H1 (cell line): ENCODE results near the gene MROH2A. TPM values are rescaled to one million over a fixed set of nuclear protein-coding genes. Genes with fewer than 3 reads are reported as not detected.
"Not testable (repeated sequence)": the region's sequence is repeated elsewhere in the genome, so short reads cannot be mapped to it uniquely, and the experiment has no call there.

Source experiments
- CTCF ChIA-PET: fragments of 300-600 bp; sonication (Branson Sonifier 250); formaldehyde crosslinking; loops from one replicate; lab custom pipeline; 2021; ENCODE audit not compliant: partially characterized antibody; lab: Charles Lee
- POLR2A ChIA-PET: fragments of 300-600 bp; sonication (Branson Sonifier 250); formaldehyde crosslinking; loops from one replicate; lab custom pipeline; 2021; ENCODE audit warnings: inconsistent platforms; ENCODE audit not compliant: partially characterized antibody; lab: Charles Lee
- DNase-seq, 2 experiments: peaks; one replicate each; pipeline versions ENCODE4 v3.0.0 to v3.0.0-alpha.2; 2010 to 2022; ENCODE audit warnings: low spot score in 2 of 2, low read depth in 1 of 2, mixed read lengths in 1 of 2
- FAIRE-seq: peaks from 2 replicates; lab custom pipeline; 2011; peaks lifted over from hg19 to GRCh38; lab: Jason Lieb, UNC
- H2AFZ ChIP-seq: 2 replicates; pipeline ENCODE4 v1.8.1; 2012; ENCODE audit warnings: low read length, inconsistent platforms
- H2AK5ac ChIP-seq: 2 replicates; pipeline ENCODE4 v1.6.1; 2013; ENCODE audit warnings: low read depth, low read length
- H2BK120ac ChIP-seq: replicated peaks from 2 replicates; pipeline ENCODE3; 2013; ENCODE audit warnings: low read depth, low read length, inconsistent platforms
- H2BK12ac ChIP-seq: 2 replicates; pipeline ENCODE4 v1.6.1; 2013; ENCODE audit warnings: low read depth, low read length
- H2BK15ac ChIP-seq: 2 replicates; pipeline ENCODE4 v1.6.1; 2013; ENCODE audit warnings: low read length
- H2BK20ac ChIP-seq: 2 replicates; pipeline ENCODE4 v1.6.1; 2013; ENCODE audit warnings: low read length
- H2BK5ac ChIP-seq: 2 replicates; pipeline ENCODE4 v1.6.1; 2013; ENCODE audit warnings: low read depth, low read length
- H3K14ac ChIP-seq: 2 replicates; pipeline ENCODE4 v1.6.1; 2013; ENCODE audit warnings: inconsistent platforms; ENCODE audit not compliant: insufficient read length
- H3K18ac ChIP-seq: 2 replicates; pipeline ENCODE4 v1.6.1; 2013; ENCODE audit warnings: low read length; ENCODE audit errors: extremely low read depth
- H3K23ac ChIP-seq: 2 replicates; pipeline ENCODE4 v1.6.1; 2013; ENCODE audit warnings: inconsistent platforms; ENCODE audit not compliant: insufficient read length
- H3K23me2 ChIP-seq: 2 replicates; pipeline ENCODE4 v1.6.1; 2013; ENCODE audit warnings: low read depth, low read length
- H3K27ac ChIP-seq: 2 replicates; pipeline ENCODE4 v1.6.1; 2011; ENCODE audit warnings: low read depth, low read length, inconsistent platforms
- H3K27me3 ChIP-seq, 4 experiments: replicated peaks in 1 of 4; 1 replicate in 1 of 4; 2 replicates in 3 of 4; pipeline versions ENCODE4 v1.6.1 to v1.8.1; 2011 to 2013; ENCODE audit warnings: low read length in 3 of 4, mild to moderate bottlenecking in 3 of 4, inconsistent platforms in 2 of 4, mixed read lengths in 2 of 4, moderate library complexity in 1 of 4; ENCODE audit not compliant: control insufficient read depth in 3 of 4, insufficient read depth in 3 of 4; ENCODE audit errors: extremely low read depth in 1 of 4
- H3K36me3 ChIP-seq, 4 experiments: 2 replicates each; pipeline versions ENCODE4 v1.6.1 to v1.8.1; 2011 to 2013; ENCODE audit warnings: mild to moderate bottlenecking in 4 of 4, low read length in 3 of 4, moderate library complexity in 2 of 4, control low read depth in 1 of 4, inconsistent platforms in 1 of 4; ENCODE audit not compliant: insufficient read depth in 4 of 4, control insufficient read depth in 2 of 4
- H3K4ac ChIP-seq: replicated peaks from 2 replicates; pipeline ENCODE3; 2013; ENCODE audit warnings: low read length, low read depth, mixed read lengths, inconsistent platforms; ENCODE audit not compliant: insufficient read length
- H3K4me1 ChIP-seq, 4 experiments: replicated peaks in 1 of 4; 1 replicate in 1 of 4; 2 replicates in 3 of 4; pipeline versions ENCODE4 v1.6.1 to v1.8.1; 2011 to 2013; ENCODE audit warnings: low read length in 3 of 4, inconsistent platforms in 2 of 4, mixed read lengths in 1 of 4; ENCODE audit not compliant: insufficient read depth in 4 of 4, control insufficient read depth in 3 of 4
- H3K4me2 ChIP-seq, 2 experiments: 2 replicates each; pipeline versions ENCODE4 v1.6.1 to v1.8.1; 2011 to 2013; ENCODE audit warnings: low read depth in 2 of 2, low read length in 2 of 2, control low read depth in 1 of 2, inconsistent platforms in 1 of 2, mild to moderate bottlenecking in 1 of 2; ENCODE audit not compliant: insufficient read depth in 1 of 2
- H3K4me3 ChIP-seq, 4 experiments: fragments of 200-600, 300-600 bp in 1 of 4; sonication (generic), shearing (Covaris generic), sonication (Bioruptor Twin) in 1 of 4; 2 replicates each; pipeline versions ENCODE4 v1.5.1 to v1.8.1; 2011 to 2016; ENCODE audit warnings: low read length in 4 of 4, low read depth in 3 of 4, control low read depth in 2 of 4, inconsistent platforms in 2 of 4, mild to moderate bottlenecking in 2 of 4, mixed read lengths in 1 of 4, moderate library complexity in 1 of 4; ENCODE audit not compliant: insufficient read depth in 2 of 4; ENCODE audit errors: extremely low read depth in 1 of 4
- H3K56ac ChIP-seq: replicated peaks from 2 replicates; pipeline ENCODE3; 2013; ENCODE audit warnings: low read depth, mild to moderate bottlenecking, mixed read lengths, low read length, inconsistent platforms; ENCODE audit not compliant: insufficient read length
- H3K79me1 ChIP-seq: 2 replicates; pipeline ENCODE4 v1.6.1; 2013; ENCODE audit warnings: low read depth, low read length, control low read depth
- H3K79me2 ChIP-seq, 2 experiments: 2 replicates each; pipeline versions ENCODE4 v1.6.1 to v1.8.1; 2012 to 2013; ENCODE audit warnings: low read length in 2 of 2, mild to moderate bottlenecking in 2 of 2, inconsistent platforms in 1 of 2; ENCODE audit not compliant: insufficient read depth in 2 of 2, control insufficient read depth in 1 of 2
- H3K9ac ChIP-seq, 4 experiments: replicated peaks in 1 of 4; 1 replicate in 1 of 4; 2 replicates in 3 of 4; pipeline versions ENCODE4 v1.6.1 to v1.8.1; 2011 to 2013; ENCODE audit warnings: low read depth in 3 of 4, low read length in 3 of 4, control low read depth in 2 of 4, mild to moderate bottlenecking in 2 of 4, moderate library complexity in 2 of 4, inconsistent platforms in 1 of 4; ENCODE audit errors: extremely low read depth in 1 of 4
- H3K9me3 ChIP-seq, 2 experiments: 2 replicates each; pipeline versions ENCODE4 v1.6.1 to v1.8.1; 2012 to 2013; ENCODE audit warnings: mild to moderate bottlenecking in 2 of 2, moderate library complexity in 2 of 2, control low read depth in 1 of 2, inconsistent platforms in 1 of 2, low read depth in 1 of 2, low read length in 1 of 2, mixed read lengths in 1 of 2; ENCODE audit not compliant: insufficient read depth in 2 of 2
- H4K20me1 ChIP-seq, 2 experiments: replicated peaks in 1 of 2; 2 replicates each; pipeline versions ENCODE3 to v1.8.1; 2011 to 2013; ENCODE audit warnings: inconsistent platforms in 2 of 2, low read length in 2 of 2, mild to moderate bottlenecking in 1 of 2; ENCODE audit not compliant: insufficient read depth in 2 of 2, control insufficient read depth in 1 of 2
- H4K5ac ChIP-seq: 2 replicates; pipeline ENCODE4 v1.6.1; 2013; ENCODE audit warnings: low read length, low read depth, mixed read lengths, inconsistent platforms; ENCODE audit not compliant: insufficient read length
- H4K8ac ChIP-seq: 2 replicates; pipeline ENCODE4 v1.8.0; 2013; ENCODE audit warnings: mild to moderate bottlenecking, moderate library complexity, low read length, inconsistent platforms; ENCODE audit not compliant: insufficient read depth; ENCODE audit errors: extremely low read depth
- H4K91ac ChIP-seq: replicated peaks from 2 replicates; pipeline ENCODE3; 2013; ENCODE audit warnings: low read length, mixed read lengths, inconsistent platforms; ENCODE audit not compliant: insufficient read length
- WGBS, 2 experiments: shearing (Covaris generic) in 1 of 2; methylation state at CpG; one replicate each; pipeline versions ENCODE4 v1.1.6 to v1.1.7; 2013 to 2015; ENCODE audit warnings: low lambda C conversion rate in 2 of 2, mixed read lengths in 2 of 2, inconsistent platforms in 1 of 2, low coverage in 1 of 2, missing lambda C conversion rate in 1 of 2; ENCODE audit not compliant: insufficient replicate concordance in 2 of 2, insufficient coverage in 1 of 2, insufficient read length in 1 of 2; ENCODE audit errors: extremely low coverage in 1 of 2, missing lambda C conversion rate in 1 of 2; 5-methylcytosine and 5-hydroxymethylcytosine counted together
- polyA plus RNA-seq, 7 experiments: library from polyadenylated mRNA; depleted of rRNA in 3 of 7; stranded (reverse) in 5 of 7; unstranded in 2 of 7; fragments of >200 nt in 5 of 7; fragments of 200-250 nt in 2 of 7; gene quantifications; 1 replicate in 5 of 7; 2 replicates in 1 of 7; 4 replicates in 1 of 7; pipeline versions ENCODE4 v1.2.1 to v1.2.3, GENCODE V29; 2011 to 2013; ENCODE audit warnings: missing spikeins in 2 of 7, mixed read lengths in 2 of 7
- total RNA-seq: library from RNA; stranded (reverse); fragmentation: NEBNext Ultra II Directional; extraction: Animal tissue kit (Norgen Biotek cat#: 25700); gene quantifications from 2 replicates; pipeline ENCODE4 v1.2.1, GENCODE V29; 2021

Gene MROH2A
- total and polyA plus RNA-seq, 2 of the 8 experiments (the other 6 are each of a cell fraction or from before 2014, with no cell fraction given) = not detected

DNA sequence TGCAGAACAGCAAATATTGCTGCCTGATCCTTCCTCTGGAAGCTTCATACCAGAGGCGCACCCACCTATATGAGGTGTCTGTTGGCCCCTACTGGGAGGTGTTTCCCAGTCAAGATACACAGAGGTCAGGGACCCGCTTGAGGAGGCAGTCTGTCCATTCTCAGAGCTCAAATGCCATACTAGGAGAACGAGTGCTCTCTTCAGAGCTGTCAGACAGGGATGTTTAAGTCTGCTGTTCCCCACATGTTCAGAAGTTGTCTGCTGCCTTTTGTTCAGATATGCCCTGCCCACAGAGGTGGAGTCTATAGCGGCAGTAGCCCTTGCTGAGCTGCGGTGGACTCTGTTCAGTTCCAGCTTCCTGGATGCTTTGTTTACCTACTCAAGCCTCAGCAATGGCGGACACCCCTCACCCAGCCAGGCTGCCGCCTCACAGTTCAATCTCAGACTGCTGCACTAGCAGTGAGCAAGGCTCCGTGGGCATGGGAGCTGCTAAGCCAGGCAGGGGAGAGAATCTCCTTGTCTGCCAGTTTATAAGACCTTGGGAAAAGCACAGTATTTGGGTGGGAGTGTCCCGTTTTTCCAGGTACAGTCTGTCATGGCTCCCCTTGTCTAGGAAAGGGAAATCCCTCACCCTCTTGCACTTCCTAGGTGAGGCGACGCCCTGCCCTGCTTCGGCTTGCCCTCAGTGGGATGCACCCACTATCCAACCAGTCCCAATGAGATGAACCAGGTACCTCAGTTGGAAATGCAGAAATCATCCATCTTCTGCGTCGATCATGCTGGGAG is 41.1 kb upstream of the MROH2A start:
- H2BK15ac ChIP-seq, POLR2A ChIA-PET, H3K4me2 ChIP-seq, H3K4me1 ChIP-seq, H3K4ac ChIP-seq, H3K56ac ChIP-seq, H3K18ac ChIP-seq, H3K27ac ChIP-seq, H3K14ac ChIP-seq, H3K23ac ChIP-seq, H2AFZ ChIP-seq, H3K4me3 ChIP-seq, H3K23me2 ChIP-seq, H3K79me1 ChIP-seq, H3K9me3 ChIP-seq, H3K79me2 ChIP-seq, H2BK20ac ChIP-seq, H2AK5ac ChIP-seq, H4K91ac ChIP-seq, H2BK5ac ChIP-seq, DNase-seq, H2BK120ac ChIP-seq, H3K27me3 ChIP-seq, H2BK12ac ChIP-seq, FAIRE-seq, H4K5ac ChIP-seq, H4K20me1 ChIP-seq, H3K9ac ChIP-seq, H3K36me3 ChIP-seq, H4K8ac ChIP-seq: not testable (repeated sequence)
- CTCF ChIA-PET = interaction anchor here (0.9 kb wide), 1 partner anchor 9 kb away, joined by 3 read pairs; the partner anchor contains the start of gene UGT1A3
- WGBS, 2 experiments = 82% methylated on average over 14 of the region's 14 CpGs; no CpG with 5 or more reads in 1 of the 2 experiments
